Psoas muscle (tissue), 8 donors: Measurements from ENCODE around the gene RRBP1. TPM values are rescaled to one million over a fixed set of nuclear protein-coding genes. Genes with fewer than 3 reads are reported as not detected.
A peak's percentile ranks its signal among the peaks of the same experiment; 100 is the strongest.

Experiments used
- ATAC-seq, 4 donors: fragments of 200-7000 bp; cut with Tn5 transposase; one replicate each; pipeline ENCODE4 v1.9.1; 2020; ENCODE audit warnings: moderate library complexity in 3 of 4, mild to moderate bottlenecking in 2 of 4
- DNase-seq, 2 donors: peaks; one replicate each; pipeline ENCODE4 v3.0.0-alpha.2; 2020
- H3K27ac ChIP-seq: fragments of 200-600 bp; one replicate; pipeline ENCODE4 v1.8.0; 2022
- H3K27me3 ChIP-seq, 3 donors: fragments of 200-600 bp in 1 of 3; one replicate each; pipeline versions ENCODE4 v1.6.1 to v1.8.0; 2013 to 2022; ENCODE audit warnings: low read length in 2 of 3, mild to moderate bottlenecking in 2 of 3, moderate library complexity in 1 of 3; ENCODE audit not compliant: insufficient read depth in 3 of 3
- H3K36me3 ChIP-seq, 2 donors: fragments of 200-600 bp in 1 of 2; one replicate each; pipeline versions ENCODE4 v1.6.1 to v1.8.0; 2013 to 2022; ENCODE audit warnings: low read depth in 1 of 2, mild to moderate bottlenecking in 1 of 2, moderate library complexity in 1 of 2; ENCODE audit not compliant: insufficient read depth in 1 of 2
- H3K4me1 ChIP-seq: fragments of 200-600 bp; one replicate; pipeline ENCODE4 v1.8.0; 2022
- H3K4me3 ChIP-seq: fragments of 200-600 bp; one replicate; pipeline ENCODE4 v1.8.0; 2022; ENCODE audit warnings: mild to moderate bottlenecking
- H3K9me3 ChIP-seq: fragments of 200-600 bp; one replicate; pipeline ENCODE4 v1.8.0; 2022
- CTCF ChIP-seq: fragments of 200-600 bp; IDR thresholded peaks from one replicate; pipeline ENCODE4 v1.8.0; 2022; ENCODE audit warnings: antibody characterized with exemption
- WGBS, 3 donors: extraction: QIAGEN DNeasy Blood & Tissue Kit; methylation state at CpG; one replicate each; pipeline versions ENCODE4 v1.1.6 to v1.1.7; 2013; 5-methylcytosine and 5-hydroxymethylcytosine counted together
- intact Hi-C, 2 donors: fragments of 100-400 bp; cut with DNase I; formaldehyde crosslinking; loops; one replicate each; pipeline versions ENCODE4 v1.11.0 to v1.14.2; 2022
- polyA plus RNA-seq, 3 donors: library from polyadenylated mRNA; stranded (reverse); fragments of 200-250 nt; gene quantifications; one replicate each; pipeline ENCODE4 v1.2.3, GENCODE V29; 2013
- total RNA-seq, 4 donors: library from RNA; stranded (reverse); fragmentation: NEBNext Ultra II Directional in 2 of 4; extraction: Animal tissue kit (Norgen Biotek cat#: 25700) in 2 of 4; gene quantifications; one replicate each; pipeline versions ENCODE4 v1.2.1 to v1.2.4, GENCODE V29; 2021 to 2023
- donor health status: healthy with polysubstance abuse.
- donor health status: DM: no; HTN: no; CAD: no; lungs with moderate emphysema.
- donor health status: Bipolar disorder and iron deficiency.
- donor health status: healthy.
- donor health status: DM: yes; HTN: yes; CAD: no.
- donor health status: DM: no; HTN: no; CAD: no.
- donor health status: DM: no; HTN: no; CAD: no.
- donor health status: DM: yes; HTN: yes; CAD: no.

The RRBP1 gene
- total and polyA plus RNA-seq, 7 donors: 14.2 to 40.8 (median 21.8) TPM

- intact Hi-C loops: no loop called here
- 62 to 80% (median 75%) methylated on average over 1 of the region's 1 CpG for WGBS, 3 donors
- DNase-seq: no peak
- Histone ChIP-seq H3K27me3 (no peaks in the 10 kb centered on the region), H3K27ac (no peak overlapping the region), H3K9me3 (no peaks in the 10 kb centered on the region), H3K4me3 (no peak overlapping the region), H3K36me3 (no peaks in the 10 kb centered on the region), H3K4me1 (peaks cover 5% of the 10 kb centered on the region)
- TF ChIP-seq CTCF: no peak
- no peak for ATAC-seq
Measured at GRCh38 chr20:17685168-17685567, 3.1 kb upstream of the RRBP1 start.

GRCh38 chr20:17684077-17684888 is 2.2 kb upstream of the RRBP1 start:
- Histone ChIP-seq H3K27ac (no peak overlapping the region), H3K27me3 (no peaks in the 10 kb centered on the region), H3K36me3 (peaks cover 0 to under 1% of the 10 kb centered on the region in 2 donors), H3K4me1 (peaks cover 10% of the 10 kb centered on the region), H3K4me3 (no peak overlapping the region), H3K9me3 (no peaks in the 10 kb centered on the region)
- WGBS, 3 donors: 83 to 89% (median 84%) methylated on average over 13 of the region's 13 CpGs
- DNase-seq: no peak
- TF ChIP-seq CTCF: no peak
- ATAC-seq: no peak
- intact Hi-C loops: loop anchor here in 1 of 2 donors (5.0 kb wide), 2 partner anchors 213 to 318 kb away; no protein-coding TSS in a partner anchor

- ATAC-seq: no peak
- no peaks in the 10 kb centered on the region for H3K27me3 ChIP-seq
- no peak for TF ChIP-seq CTCF
- DNase-seq: no peak
- H3K9me3 ChIP-seq: no peaks in the 10 kb centered on the region
- WGBS, 3 donors: 72 to 76% (median 74%) methylated on average over 10 of the region's 10 CpGs
- no peak overlapping the region for H3K27ac ChIP-seq
- H3K36me3 ChIP-seq: peaks cover 0 to 6% of the 10 kb centered on the region in 2 donors
- H3K4me1 ChIP-seq: peaks cover 10% of the 10 kb centered on the region
- intact Hi-C loops: loop anchor here in 1 of 2 donors (5.0 kb wide), 2 partner anchors 214 to 319 kb away; no protein-coding TSS in a partner anchor
- no peak overlapping the region for H3K4me3 ChIP-seq
Measured at GRCh38 chr20:17683218-17684076, 1.4 kb upstream of the RRBP1 start.

GRCh38 chr20:17682889-17683198 is 802 bp upstream of the RRBP1 start:
- H3K4me1 ChIP-seq: peaks cover 10% of the 10 kb centered on the region
- no peaks in the 10 kb centered on the region for H3K27me3 ChIP-seq
- H3K9me3 ChIP-seq: no peaks in the 10 kb centered on the region
- TF ChIP-seq CTCF: no peak
- no peak for ATAC-seq
- WGBS, 3 donors: 54 to 58% (median 56%) methylated on average over 10 of the region's 10 CpGs
- peaks cover 0 to 6% of the 10 kb centered on the region in 2 donors for H3K36me3 ChIP-seq
- no peak for DNase-seq
- peak overlapping the region; percentile 75 for H3K4me3 ChIP-seq
- intact Hi-C loops: loop anchor here in 1 of 2 donors (5.0 kb wide), 2 partner anchors 214 to 319 kb away; no protein-coding TSS in a partner anchor
- H3K27ac ChIP-seq: peak overlapping the region; percentile 78
